Kidney (tissue), 14 donors: ENCODE measurements around the gene RNF112. TPM values are rescaled to one million over a fixed set of nuclear protein-coding genes. Genes with fewer than 3 reads are reported as not detected.

ENCODE experiments used
- DNase-seq, 5 donors: peaks; one replicate each; pipeline ENCODE4 v3.0.0-alpha.2; 2013 to 2020
- FAIRE-seq: peaks from 2 replicates; lab custom pipeline; 2012; peaks lifted over from hg19 to GRCh38; lab: Jason Lieb, UNC
- H3K27ac ChIP-seq, 2 donors: one replicate each; pipeline ENCODE4 v1.7.0; 2013; ENCODE audit warnings: low read depth in 2 of 2, low read length in 2 of 2, inconsistent platforms in 1 of 2
- H3K27me3 ChIP-seq: one replicate; pipeline ENCODE4 v1.7.1; 2013; ENCODE audit warnings: low read length, inconsistent platforms; ENCODE audit not compliant: control insufficient read depth, insufficient read depth
- H3K36me3 ChIP-seq, 3 donors: one replicate each; pipeline versions ENCODE4 v1.7.0 to v1.7.1; 2013; ENCODE audit warnings: low read length in 3 of 3, control low read depth in 1 of 3, inconsistent platforms in 1 of 3; ENCODE audit not compliant: insufficient read depth in 3 of 3, control insufficient read depth in 2 of 3
- H3K4me1 ChIP-seq, 3 donors: one replicate each; pipeline versions ENCODE4 v1.7.0 to v1.7.1; 2013; ENCODE audit warnings: low read length in 3 of 3, inconsistent platforms in 1 of 3, low read depth in 1 of 3; ENCODE audit not compliant: control insufficient read depth in 2 of 3, insufficient read depth in 2 of 3
- H3K4me3 ChIP-seq, 3 donors: one replicate each; pipeline versions ENCODE4 v1.7.0 to v1.8.1; 2013; ENCODE audit warnings: low read length in 3 of 3, control low read depth in 1 of 3, inconsistent platforms in 1 of 3
- H3K9ac ChIP-seq, 3 donors: one replicate each; pipeline versions ENCODE4 v1.7.0 to v1.7.1; 2013; ENCODE audit warnings: low read length in 3 of 3, control low read depth in 1 of 3, inconsistent platforms in 1 of 3
- H3K9me3 ChIP-seq, 3 donors: one replicate each; pipeline versions ENCODE4 v1.7.0 to v1.7.1; 2013; ENCODE audit warnings: low read length in 3 of 3, control low read depth in 1 of 3, inconsistent platforms in 1 of 3; ENCODE audit not compliant: control insufficient read depth in 2 of 3, insufficient read depth in 1 of 3
- intact Hi-C: fragments of 100-400 bp; cut with DNase I; formaldehyde crosslinking; loops from one replicate; pipeline ENCODE4 v1.11.1; 2022
- polyA plus RNA-seq: library from polyadenylated mRNA; stranded (reverse); fragments of 350-450 nt; fragmentation: Illumina TruSeq; extraction: RNeasy Lipid Tissue Mini Kit (QIAGEN cat#74804); gene quantifications from one replicate; pipeline ENCODE4 v1.2.3, GENCODE V29; 2014; ENCODE audit warnings: low read depth, low replicate concordance; ENCODE audit not compliant: insufficient read depth
- total RNA-seq: library from RNA; stranded (reverse); fragmentation: NEBNext Ultra II Directional; extraction: Animal tissue kit (Norgen Biotek cat#: 25700); gene quantifications from one replicate; pipeline ENCODE4 v1.2.1, GENCODE V29; 2021
- TF ChIP-seq, protein P1 (sequence below): IDR thresholded peaks from 3 replicates; pipeline ENCODE4 v1.5.1; 2012; ENCODE audit warnings: mild to moderate bottlenecking, moderate library complexity, borderline replicate concordance; ENCODE audit not compliant: insufficient read depth; ENCODE audit errors: extremely low read depth
- donor health status: control.
- donor health status: control.
- donor health status: control.
- donor health status: control.
- donor health status: control.
- donor health status: DM: yes; HTN: yes; CAD: no.
- donor health status: Normal renal cell carcinoma (clear cell type).

The RNF112 gene
- total and polyA plus RNA-seq, 2 donors from 2014 or later = 0.99 to 7.3 TPM

DNA sequence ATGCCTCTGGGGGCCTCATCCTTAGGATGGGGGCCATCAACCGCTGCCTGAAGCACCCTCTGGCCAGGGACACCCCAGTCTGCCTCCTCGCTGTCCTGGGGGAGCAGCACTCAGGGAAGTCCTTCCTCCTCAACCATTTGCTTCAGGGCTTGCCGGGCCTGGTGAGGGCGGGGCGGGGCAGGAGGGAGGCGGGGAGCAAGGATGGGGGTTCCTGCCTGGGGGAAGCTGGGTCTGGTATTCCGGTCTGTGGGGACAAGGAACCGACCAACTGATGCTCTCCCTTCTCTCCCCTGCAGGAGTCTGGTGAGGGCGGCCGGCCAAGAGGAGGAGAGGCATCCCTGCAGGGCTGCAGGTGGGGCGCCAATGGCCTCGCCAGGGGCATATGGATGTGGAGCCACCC is 2.0 kb downstream of the RNF112 start:
- Histone ChIP-seq H3K36me3 (no peaks in the 10 kb centered on the region), H3K4me3 (no peak overlapping the region), H3K4me1 (no peaks in the 10 kb centered on the region), H3K9ac (no peak overlapping the region), H3K27ac (no peak overlapping the region), H3K9me3 (no peaks in the 10 kb centered on the region), H3K27me3 (no peaks in the 10 kb centered on the region)
- FAIRE-seq (no peak), DNase-seq (no peak)
- TF ChIP-seq, protein P1, sequence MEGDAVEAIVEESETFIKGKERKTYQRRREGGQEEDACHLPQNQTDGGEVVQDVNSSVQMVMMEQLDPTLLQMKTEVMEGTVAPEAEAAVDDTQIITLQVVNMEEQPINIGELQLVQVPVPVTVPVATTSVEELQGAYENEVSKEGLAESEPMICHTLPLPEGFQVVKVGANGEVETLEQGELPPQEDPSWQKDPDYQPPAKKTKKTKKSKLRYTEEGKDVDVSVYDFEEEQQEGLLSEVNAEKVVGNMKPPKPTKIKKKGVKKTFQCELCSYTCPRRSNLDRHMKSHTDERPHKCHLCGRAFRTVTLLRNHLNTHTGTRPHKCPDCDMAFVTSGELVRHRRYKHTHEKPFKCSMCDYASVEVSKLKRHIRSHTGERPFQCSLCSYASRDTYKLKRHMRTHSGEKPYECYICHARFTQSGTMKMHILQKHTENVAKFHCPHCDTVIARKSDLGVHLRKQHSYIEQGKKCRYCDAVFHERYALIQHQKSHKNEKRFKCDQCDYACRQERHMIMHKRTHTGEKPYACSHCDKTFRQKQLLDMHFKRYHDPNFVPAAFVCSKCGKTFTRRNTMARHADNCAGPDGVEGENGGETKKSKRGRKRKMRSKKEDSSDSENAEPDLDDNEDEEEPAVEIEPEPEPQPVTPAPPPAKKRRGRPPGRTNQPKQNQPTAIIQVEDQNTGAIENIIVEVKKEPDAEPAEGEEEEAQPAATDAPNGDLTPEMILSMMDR = no peak
- intact Hi-C loops = no loop called here

DNA sequence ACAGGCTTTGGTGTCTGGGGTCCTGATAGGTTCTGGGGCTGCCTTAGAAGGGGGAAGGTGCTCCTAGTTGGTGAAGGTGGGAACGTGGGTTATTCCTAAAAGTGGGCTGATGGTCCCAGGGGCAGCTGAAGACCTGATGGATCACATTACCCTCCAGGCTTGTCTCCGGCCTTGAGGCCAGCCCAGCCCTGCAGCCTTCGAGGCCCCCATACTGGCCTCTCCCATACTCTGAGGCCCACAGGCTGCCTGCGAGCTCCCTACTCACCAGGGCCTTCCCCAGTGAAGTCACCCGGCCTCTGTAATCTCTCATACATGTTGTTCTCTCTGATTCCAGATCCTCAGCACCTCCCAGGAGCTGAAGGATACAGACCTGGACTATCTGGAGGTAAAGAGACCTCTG is 2.7 kb downstream of the RNF112 start:
- FAIRE-seq (no peak), DNase-seq (no peak)
- intact Hi-C loops = no loop called here
- TF ChIP-seq, protein P1 = no peak
- no peaks in the 10 kb centered on the region for H3K4me1 ChIP-seq
- no peak overlapping the region for H3K4me3 ChIP-seq
- no peak overlapping the region for H3K9ac ChIP-seq
- no peaks in the 10 kb centered on the region for H3K36me3 ChIP-seq
- no peak overlapping the region for H3K27ac ChIP-seq
- H3K9me3 ChIP-seq = no peaks in the 10 kb centered on the region
- H3K27me3 ChIP-seq = no peaks in the 10 kb centered on the region

DNA sequence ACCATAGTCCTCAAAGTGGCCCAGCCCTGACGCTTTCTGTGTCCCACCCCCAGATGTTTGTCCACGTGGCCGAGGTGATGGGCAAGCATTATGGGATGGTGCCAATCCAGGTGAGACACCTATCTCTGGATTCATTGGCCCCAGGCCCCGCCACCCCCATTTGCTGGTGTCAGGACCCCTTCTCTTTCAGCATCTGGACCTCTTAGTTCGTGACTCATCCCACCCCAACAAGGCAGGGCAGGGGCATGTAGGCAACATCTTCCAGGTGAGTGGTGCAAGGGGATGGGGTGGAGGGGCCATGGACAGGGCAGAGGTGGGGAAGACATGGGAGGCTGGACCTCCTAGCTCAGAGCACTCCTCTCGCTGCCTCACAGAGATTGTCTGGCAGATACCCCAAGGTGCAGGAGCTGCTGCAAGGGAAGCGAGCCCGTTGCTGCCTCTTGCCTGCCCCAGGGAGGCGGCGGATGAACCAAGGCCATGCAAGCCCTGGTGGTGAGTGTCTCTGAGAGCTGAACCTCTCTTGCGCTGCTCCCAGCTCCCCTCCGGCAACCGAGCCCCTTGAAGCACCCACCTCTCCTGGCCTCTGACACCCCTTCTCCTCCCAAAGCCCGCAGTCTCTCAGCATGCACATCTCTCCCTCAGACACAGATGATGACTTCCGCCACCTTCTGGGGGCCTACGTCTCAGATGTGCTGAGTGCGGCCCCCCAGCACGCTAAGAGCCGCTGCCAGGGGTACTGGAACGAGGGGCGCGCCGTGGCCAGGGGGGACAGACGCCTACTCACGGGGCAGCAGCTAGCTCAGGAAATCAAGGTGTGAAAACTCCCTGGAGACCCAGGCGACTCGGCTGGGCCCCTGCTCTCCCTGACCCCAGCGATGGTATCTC is 3.6 kb downstream of the RNF112 start:
- Histone ChIP-seq H3K27me3 (no peaks in the 10 kb centered on the region), H3K9ac (no peak overlapping the region), H3K27ac (no peak overlapping the region), H3K36me3 (no peaks in the 10 kb centered on the region), H3K4me1 (no peaks in the 10 kb centered on the region), H3K9me3 (no peaks in the 10 kb centered on the region), H3K4me3 (no peak overlapping the region)
- no peak for DNase-seq
- intact Hi-C loops = no loop called here
- TF ChIP-seq, protein P1 = no peak
- no peak for FAIRE-seq
